K562 (cell line): ENCODE results near the gene PIK3C2A. TPM values are rescaled to one million over a fixed set of nuclear protein-coding genes. Genes with fewer than 3 reads are reported as not detected.
A peak's percentile ranks its signal among the peaks of the same experiment; 100 is the strongest.

Experiments
- CCNT2 ChIP-seq: IDR thresholded peaks from 2 replicates; pipeline ENCODE4 v1.6.1; 2011; ENCODE audit warnings: borderline replicate concordance, low read depth, mild to moderate bottlenecking, moderate library complexity, mixed read lengths, low read length; ENCODE audit not compliant: insufficient read length; ENCODE audit errors: extremely low read depth
- CTCF ChIP-seq, 3 experiments: IDR thresholded peaks in 2 of 3; conservative IDR thresholded peaks in 1 of 3; 2 replicates each; pipeline ENCODE4 v1.5.1; 2011 to 2012; ENCODE audit warnings: low read length in 3 of 3, mild to moderate bottlenecking in 3 of 3, control low read depth in 2 of 3, improper control_type of control experiment in 1 of 3, inconsistent platforms in 1 of 3, low read depth in 1 of 3, mixed read lengths in 1 of 3, moderate library complexity in 1 of 3; ENCODE audit not compliant: insufficient read depth in 2 of 3
- FOSL1 ChIP-seq: fragments of 200-800 bp; sonication (Bioruptor generic); conservative IDR thresholded peaks from 2 replicates; pipeline ENCODE4 v1.6.1; 2016; ENCODE audit warnings: missing genetic modification characterization, missing compliant biosample characterization
- KLF6 ChIP-seq: fragments of 250-450 bp; sonication (Bioruptor Pico); IDR thresholded peaks from 2 replicates; pipeline ENCODE4 v1.4.0; 2020; ENCODE audit warnings: mild to moderate bottlenecking, moderate library complexity, borderline replicate concordance
- MBD1 ChIP-seq: fragments of 250-450 bp; sonication (Bioruptor Pico); IDR thresholded peaks from 2 replicates; pipeline ENCODE4 v1.8.0; 2022; ENCODE audit warnings: inconsistent platforms
- SRF ChIP-seq, 2 experiments: fragments of 250-450, 450-650 bp in 1 of 2; sonication (Bioruptor Pico) in 1 of 2; sonication (generic) in 1 of 2; formaldehyde crosslinking; IDR thresholded peaks; 2 replicates each; pipeline versions ENCODE4 v1.5.0 to v1.5.1; 2020 to 2022; ENCODE audit warnings: mild to moderate bottlenecking in 1 of 2, missing genetic modification reagents in 1 of 2
- TAF9B ChIP-seq: fragments of 450-650 bp; IDR thresholded peaks from 2 replicates; pipeline ENCODE4 v1.6.1; 2018; ENCODE audit warnings: mild to moderate bottlenecking; ENCODE audit not compliant: partially characterized antibody
- TFE3 ChIP-seq: fragments of 450-650 bp; formaldehyde crosslinking; IDR thresholded peaks from 2 replicates; pipeline ENCODE4 v1.4.0; 2020; ENCODE audit warnings: mild to moderate bottlenecking, mixed read lengths
- ZNF518B ChIP-seq: fragments of 250-450 bp; sonication (Bioruptor Pico); IDR thresholded peaks from 2 replicates; pipeline ENCODE4 v1.5.0; 2021; ENCODE audit warnings: mild to moderate bottlenecking, moderate library complexity
- polyA plus RNA-seq, 8 experiments: library from polyadenylated mRNA; depleted of rRNA in 4 of 8; stranded (reverse) in 5 of 8; unstranded in 3 of 8; fragments of >200 nt; fragmentation: Nextera tagmentation in 2 of 8; fragmentation: Illumina TruSeq in 1 of 8; extraction: Ambion mirVana in 2 of 8; extraction: Trizol in 1 of 8; gene quantifications; 2 replicates each; pipeline versions ENCODE4 v1.2.1 to v1.2.3, GENCODE V29; 2011 to 2014; ENCODE audit warnings: inconsistent platforms in 1 of 8, missing spikeins in 1 of 8
- total RNA-seq, 7 experiments: library from RNA; depleted of rRNA in 6 of 7; stranded (reverse); fragments of >200 nt in 6 of 7; fragmentation: Illumina TruSeq in 2 of 7; extraction: Trizol in 2 of 7; gene quantifications; 2 replicates each; pipeline versions ENCODE4 v1.2.1 to v1.2.3, GENCODE V29; 2011 to 2021; ENCODE audit warnings: low replicate concordance in 1 of 7
- TF ChIP-seq, protein P1 (sequence below): fragments of 250-450 bp; sonication (Bioruptor Pico); IDR thresholded peaks from 2 replicates; pipeline ENCODE4 v1.4.0; 2020; ENCODE audit warnings: mild to moderate bottlenecking, moderate library complexity
- TF ChIP-seq, protein P2 (sequence below): sonication (generic); formaldehyde crosslinking; IDR thresholded peaks from 2 replicates; pipeline ENCODE4 v1.8.0; 2022; ENCODE audit warnings: missing genetic modification reagents, mild to moderate bottlenecking, moderate library complexity, borderline replicate concordance
- TF ChIP-seq, protein P3 (sequence below): sonication (generic); formaldehyde crosslinking; IDR thresholded peaks from 2 replicates; pipeline ENCODE4 v1.8.1; 2023; ENCODE audit warnings: mild to moderate bottlenecking, missing genetic modification reagents

Gene PIK3C2A
- total and polyA plus RNA-seq, 9 of the 15 experiments (the other 6 are each of a cell fraction or from before 2014, with no cell fraction given) = 3.1 to 25.2 (median 15.6) TPM

DNA sequence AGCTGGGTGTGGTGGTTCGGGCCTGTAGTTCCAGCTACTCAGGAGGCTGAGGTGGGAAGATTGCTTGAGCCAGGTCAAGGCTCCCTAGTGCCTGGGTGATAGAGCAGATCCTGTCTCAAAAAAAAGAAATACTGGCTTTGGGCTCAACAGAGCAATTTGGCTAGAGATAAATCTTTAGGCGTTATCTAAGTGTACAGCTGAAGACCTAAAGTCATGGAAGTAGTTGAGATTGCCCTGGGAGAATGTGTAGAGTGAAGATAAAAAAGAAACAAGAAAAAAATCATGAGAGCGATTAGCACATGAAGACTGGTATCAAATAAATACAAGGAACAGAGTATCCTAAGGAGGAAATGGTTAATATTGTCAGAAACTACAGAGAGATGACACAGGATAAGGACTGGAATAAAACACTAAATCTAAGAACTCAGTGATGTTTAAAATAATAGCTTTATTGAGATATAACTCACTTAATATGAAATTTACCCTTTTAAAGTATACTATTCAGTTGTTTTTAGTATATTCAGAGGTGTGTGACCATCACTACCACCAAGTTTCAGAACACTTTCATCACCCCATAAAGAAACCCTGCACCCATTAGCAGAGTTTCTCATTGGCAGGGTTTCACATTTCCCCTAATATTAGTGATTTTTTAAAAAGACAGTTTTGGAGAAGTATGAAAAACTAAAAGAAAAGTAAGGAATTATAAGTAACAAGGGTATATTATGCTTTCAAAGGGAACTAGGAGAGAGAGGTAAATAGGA, 20.7 kb downstream of the PIK3C2A start (continued):
- TF ChIP-seq, protein P1, sequence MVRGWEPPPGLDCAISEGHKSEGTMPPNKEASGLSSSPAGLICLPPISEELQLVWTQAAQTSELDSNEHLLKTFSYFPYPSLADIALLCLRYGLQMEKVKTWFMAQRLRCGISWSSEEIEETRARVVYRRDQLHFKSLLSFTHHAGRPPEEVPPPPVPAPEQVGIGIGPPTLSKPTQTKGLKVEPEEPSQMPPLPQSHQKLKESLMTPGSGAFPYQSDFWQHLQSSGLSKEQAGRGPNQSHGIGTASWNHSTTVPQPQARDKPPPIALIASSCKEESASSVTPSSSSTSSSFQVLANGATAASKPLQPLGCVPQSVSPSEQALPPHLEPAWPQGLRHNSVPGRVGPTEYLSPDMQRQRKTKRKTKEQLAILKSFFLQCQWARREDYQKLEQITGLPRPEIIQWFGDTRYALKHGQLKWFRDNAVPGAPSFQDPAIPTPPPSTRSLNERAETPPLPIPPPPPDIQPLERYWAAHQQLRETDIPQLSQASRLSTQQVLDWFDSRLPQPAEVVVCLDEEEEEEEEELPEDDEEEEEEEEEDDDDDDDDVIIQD (CRISPR knock-in tag) = no peak
- TF ChIP-seq CTCF (IDR thresholded peaks at IDR 0.05 in 2 of 3, conservative IDR thresholded peaks at IDR 0.05 in 1 of 3; ENCODE audit: insufficient read depth in 2 of 3, low read depth in 1 of 3, low read length in 3 of 3) (no peak), FOSL1 (tag) (peak; percentile 71), MBD1 (CRISPR knock-in tag) (no peak), KLF6 (CRISPR knock-in tag) (no peak), TFE3 (CRISPR knock-in tag) (no peak), SRF (CRISPR knock-in tag; IDR thresholded peaks at IDR 0.05) (no peak), CCNT2 (peak; percentile 86), TAF9B (no peak), ZNF518B (CRISPR knock-in tag) (no peak)
- TF ChIP-seq, protein P2, sequence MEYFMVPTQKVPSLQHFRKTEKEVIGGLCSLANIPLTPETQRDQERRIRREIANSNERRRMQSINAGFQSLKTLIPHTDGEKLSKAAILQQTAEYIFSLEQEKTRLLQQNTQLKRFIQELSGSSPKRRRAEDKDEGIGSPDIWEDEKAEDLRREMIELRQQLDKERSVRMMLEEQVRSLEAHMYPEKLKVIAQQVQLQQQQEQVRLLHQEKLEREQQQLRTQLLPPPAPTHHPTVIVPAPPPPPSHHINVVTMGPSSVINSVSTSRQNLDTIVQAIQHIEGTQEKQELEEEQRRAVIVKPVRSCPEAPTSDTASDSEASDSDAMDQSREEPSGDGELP = no peak
- TF ChIP-seq, protein P3, sequence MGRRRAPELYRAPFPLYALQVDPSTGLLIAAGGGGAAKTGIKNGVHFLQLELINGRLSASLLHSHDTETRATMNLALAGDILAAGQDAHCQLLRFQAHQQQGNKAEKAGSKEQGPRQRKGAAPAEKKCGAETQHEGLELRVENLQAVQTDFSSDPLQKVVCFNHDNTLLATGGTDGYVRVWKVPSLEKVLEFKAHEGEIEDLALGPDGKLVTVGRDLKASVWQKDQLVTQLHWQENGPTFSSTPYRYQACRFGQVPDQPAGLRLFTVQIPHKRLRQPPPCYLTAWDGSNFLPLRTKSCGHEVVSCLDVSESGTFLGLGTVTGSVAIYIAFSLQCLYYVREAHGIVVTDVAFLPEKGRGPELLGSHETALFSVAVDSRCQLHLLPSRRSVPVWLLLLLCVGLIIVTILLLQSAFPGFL (CRISPR knock-in tag) = no peak
